HepG2 (cell line): Measurements from ENCODE around the gene ARL5A. TPM values are rescaled to one million over a fixed set of nuclear protein-coding genes. Genes with fewer than 3 reads are reported as not detected.
A peak's percentile ranks its signal among the peaks of the same experiment; 100 is the strongest.

Source experiments
- ARHGAP35 ChIP-seq: sonication (generic); formaldehyde crosslinking; IDR thresholded peaks from 2 replicates; pipeline ENCODE4 v1.9.0; 2022; ENCODE audit warnings: mild to moderate bottlenecking, inconsistent platforms, moderate library complexity, missing genetic modification reagents, borderline replicate concordance
- ATF1 ChIP-seq: IDR thresholded peaks from 2 replicates; pipeline ENCODE4 v1.6.1; 2016; ENCODE audit warnings: mild to moderate bottlenecking, control low read depth
- DBP ChIP-seq: sonication (generic); formaldehyde crosslinking; IDR thresholded peaks from 2 replicates; pipeline ENCODE4 v1.4.0; 2020; ENCODE audit warnings: missing genetic modification reagents; ENCODE audit errors: not compliant biosample characterization
- DNMT1 ChIP-seq: sonication (generic); formaldehyde crosslinking; IDR thresholded peaks from 2 replicates; pipeline ENCODE4 v1.5.1; 2020; ENCODE audit warnings: mild to moderate bottlenecking, missing genetic modification reagents
- ELF1 ChIP-seq: sonication (generic); formaldehyde crosslinking; IDR thresholded peaks from 2 replicates; pipeline ENCODE4 v1.4.0; 2020; ENCODE audit warnings: missing genetic modification reagents
- IRF9 ChIP-seq: sonication (generic); formaldehyde crosslinking; IDR thresholded peaks from 2 replicates; pipeline ENCODE4 v1.8.0; 2022; ENCODE audit warnings: missing genetic modification reagents, mild to moderate bottlenecking, borderline replicate concordance
- KDM4B ChIP-seq: sonication (generic); formaldehyde crosslinking; IDR thresholded peaks from 2 replicates; pipeline ENCODE4 v1.4.0; 2020; ENCODE audit warnings: missing genetic modification reagents
- KLF6 ChIP-seq: IDR thresholded peaks from 2 replicates; pipeline ENCODE4 v1.8.0; 2016; ENCODE audit warnings: missing biosample characterization, missing genetic modification reagents
- PATZ1 ChIP-seq: sonication (generic); formaldehyde crosslinking; IDR thresholded peaks from 2 replicates; pipeline ENCODE4 v1.4.0; 2020; ENCODE audit warnings: missing genetic modification reagents
- RCOR2 ChIP-seq: IDR thresholded peaks from 2 replicates; pipeline ENCODE4 v1.6.1; 2016; ENCODE audit warnings: missing biosample characterization, missing genetic modification reagents
- SAP130 ChIP-seq: IDR thresholded peaks from 2 replicates; pipeline ENCODE4 v1.6.1; 2016; ENCODE audit warnings: low read depth
- SPEN ChIP-seq: sonication (generic); formaldehyde crosslinking; IDR thresholded peaks from 2 replicates; pipeline ENCODE4 v1.5.1; 2020; ENCODE audit warnings: low read depth, mild to moderate bottlenecking, missing genetic modification reagents
- TEAD2 ChIP-seq: sonication (generic); formaldehyde crosslinking; IDR thresholded peaks from 2 replicates; pipeline ENCODE4 v1.9.0; 2021; ENCODE audit warnings: missing genetic modification reagents
- TFDP2 ChIP-seq: sonication (generic); formaldehyde crosslinking; IDR thresholded peaks from 2 replicates; pipeline ENCODE4 v1.4.0; 2020; ENCODE audit warnings: missing genetic modification reagents
- ZFP41 ChIP-seq: sonication (generic); formaldehyde crosslinking; IDR thresholded peaks from 2 replicates; pipeline ENCODE4 v1.4.0; 2020; ENCODE audit warnings: mild to moderate bottlenecking, missing genetic modification reagents, borderline replicate concordance
- ZFP91 ChIP-seq: sonication (generic); formaldehyde crosslinking; IDR thresholded peaks from 2 replicates; pipeline ENCODE4 v1.9.0; 2022; ENCODE audit warnings: missing genetic modification reagents, mild to moderate bottlenecking, borderline replicate concordance
- ZGPAT ChIP-seq: IDR thresholded peaks from 2 replicates; pipeline ENCODE4 v1.6.1; 2016; ENCODE audit warnings: mild to moderate bottlenecking
- ZNF124 ChIP-seq: sonication (generic); formaldehyde crosslinking; IDR thresholded peaks from 2 replicates; pipeline ENCODE4 v1.4.0; 2020; ENCODE audit warnings: missing genetic modification reagents
- ZNF160 ChIP-seq: sonication (generic); formaldehyde crosslinking; IDR thresholded peaks from 2 replicates; pipeline ENCODE4 v1.8.0; 2022; ENCODE audit warnings: mild to moderate bottlenecking, inconsistent platforms, missing genetic modification reagents
- ZNF383 ChIP-seq: sonication (generic); formaldehyde crosslinking; IDR thresholded peaks from 2 replicates; pipeline ENCODE4 v1.4.0; 2020; ENCODE audit warnings: missing genetic modification reagents, mild to moderate bottlenecking, borderline replicate concordance
- ZNF589 ChIP-seq: sonication (generic); formaldehyde crosslinking; conservative IDR thresholded peaks from 2 replicates; pipeline ENCODE4 v1.8.0; 2022; ENCODE audit warnings: mild to moderate bottlenecking, moderate library complexity, missing genetic modification reagents
- ZNF788 ChIP-seq: sonication (generic); formaldehyde crosslinking; IDR thresholded peaks from 2 replicates; pipeline ENCODE4 v1.5.0; 2020; ENCODE audit warnings: mild to moderate bottlenecking, missing genetic modification reagents, borderline replicate concordance
- polyA plus RNA-seq, 8 experiments: library from polyadenylated mRNA; depleted of rRNA in 3 of 8; stranded (reverse) in 7 of 8; unstranded in 1 of 8; fragments of >200 nt; fragmentation: Illumina TruSeq in 4 of 8; extraction: Trizol in 4 of 8; gene quantifications; 2 replicates each; pipeline versions ENCODE4 v1.2.1 to v1.2.3, GENCODE V29; 2011 to 2016; ENCODE audit warnings: low read depth in 4 of 8, missing spikeins in 1 of 8, mixed read lengths in 1 of 8; ENCODE audit not compliant: insufficient read depth in 1 of 8
- total RNA-seq, 5 experiments: library from RNA; depleted of rRNA; stranded (reverse); fragments of >200 nt; fragmentation: Illumina TruSeq; extraction: Trizol; gene quantifications; 2 replicates each; pipeline ENCODE4 v1.2.3, GENCODE V29; 2016; ENCODE audit warnings: low read depth in 1 of 5

ARL5A gene
- total and polyA plus RNA-seq, 2 of the 13 experiments (the other 11 are each of a cell fraction or from before 2014, with no cell fraction given): 47.5 to 149 TPM

- TF ChIP-seq ZFP41 (peak; percentile 78; the same call in 1 of the 2 replicates), ZGPAT (CRISPR knock-in tag) (peak; percentile 78), ZNF383 (CRISPR knock-in tag) (no peak), KDM4B (CRISPR knock-in tag) (no peak), IRF9 (CRISPR knock-in tag) (0 out of 2 replicates have a peak, but pooled peaks have one; percentile 56), SAP130 (CRISPR knock-in tag) (peak; percentile 72), DBP (CRISPR knock-in tag) (peak; percentile 49), ZNF589 (peak; percentile 76; the same call in 1 of the 2 replicates), ZNF160 (CRISPR knock-in tag) (peak; percentile 38; the same call in 1 of the 2 replicates), DNMT1 (CRISPR knock-in tag) (no peak), ZNF124 (CRISPR knock-in tag) (peak; percentile 80; the same call in 1 of the 2 replicates), TEAD2 (CRISPR knock-in tag) (no peak), PATZ1 (0 out of 2 replicates have a peak, but pooled peaks have one; percentile 26), ZFP91 (peak; percentile 48), ARHGAP35 (0 out of 2 replicates have a peak, but pooled peaks have one; percentile 50), KLF6 (CRISPR knock-in tag) (no peak), SPEN (peak; percentile 64; the same call in 1 of the 2 replicates), RCOR2 (CRISPR knock-in tag) (peak; percentile 62; the same call in 1 of the 2 replicates), TFDP2 (CRISPR knock-in tag) (0 out of 2 replicates have a peak, but pooled peaks have one; percentile 31), ELF1 (peak; percentile 38; the same call in 1 of the 2 replicates), ZNF788 (CRISPR knock-in tag) (peak; percentile 76; the same call in 1 of the 2 replicates), ATF1 (CRISPR knock-in tag) (no peak)
Observed at GRCh38 chr2:151760139-151760650, 68.0 kb downstream of the ARL5A start (continued).
